SKM-1 (cell line): ENCODE results near the gene PRKCH.

Experiments used
- DNase-seq: peaks from one replicate; lab custom pipeline; 2025; ENCODE audit not compliant: unreplicated experiment; lab: John Stamatoyannopoulos, UW

PRKCH gene

GRCh38 chr14:61575551-61576150 is 254.3 kb downstream of the PRKCH start:
- no peak for DNase-seq

DNA sequence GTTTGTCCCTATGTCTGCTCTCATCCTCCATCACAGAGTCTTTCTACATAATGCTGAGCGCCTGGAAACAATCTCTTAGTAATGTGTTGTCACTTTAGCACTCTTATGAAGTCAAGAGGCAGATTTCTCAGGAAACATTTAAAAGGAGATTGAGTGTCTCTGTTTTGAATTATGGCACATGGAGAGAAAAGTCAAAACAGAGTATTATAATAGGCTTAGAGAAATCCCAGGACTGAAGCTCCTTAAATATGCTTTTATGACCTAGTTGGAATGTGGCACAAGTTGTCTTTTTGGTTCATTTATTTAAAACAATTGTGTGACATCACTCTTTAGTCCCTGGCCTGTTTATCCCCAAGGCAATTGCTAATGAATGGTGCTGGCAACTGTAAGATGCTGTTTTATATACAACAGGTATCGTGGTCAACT is 256.1 kb downstream of the PRKCH start:
- no peak for DNase-seq

- no peak for DNase-seq
Observed at GRCh38 chr14:61578745-61579144, 257.4 kb downstream of the PRKCH start.

DNA sequence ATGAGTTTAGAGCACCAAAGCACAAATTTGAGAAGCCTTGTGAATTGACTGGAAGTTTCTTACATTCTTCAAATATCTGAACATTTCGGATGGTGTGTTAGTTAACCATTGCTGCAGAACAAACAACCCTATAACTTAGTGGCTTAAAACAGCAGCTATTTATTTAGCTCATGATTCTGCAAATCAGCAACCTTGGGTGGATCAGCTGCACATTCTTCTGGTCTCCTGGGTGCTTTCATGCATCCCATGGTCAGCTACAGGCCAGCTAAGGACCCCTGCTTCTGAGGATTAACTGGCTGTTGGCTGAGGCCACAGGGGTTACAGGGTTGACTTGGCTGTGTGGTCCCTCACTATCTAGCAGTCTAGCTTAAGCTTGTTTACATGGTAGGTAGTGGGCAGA is 260.0 kb downstream of the PRKCH start:
- no peak for DNase-seq

- no peak for DNase-seq
Observed at GRCh38 chr14:61581955-61582615, 260.7 kb downstream of the PRKCH start.

DNA sequence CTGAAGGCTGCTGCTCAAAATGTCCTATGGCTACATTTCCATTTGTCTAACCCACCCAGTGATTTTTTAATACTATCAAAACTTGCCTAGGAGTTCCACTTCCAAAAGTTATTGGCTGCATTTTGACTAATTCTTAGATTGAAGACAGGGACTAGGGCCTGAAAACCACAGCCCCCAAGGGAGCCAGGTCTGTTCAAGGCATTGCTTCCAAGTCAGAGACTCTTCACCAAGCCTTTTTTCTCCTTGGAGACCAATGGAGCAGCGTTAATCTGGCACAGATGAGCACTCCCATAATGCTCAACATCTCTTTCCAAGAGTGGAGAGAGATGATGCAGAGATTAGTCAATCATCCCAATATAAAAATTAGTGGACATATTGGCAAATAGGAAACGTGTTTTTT is 261.4 kb downstream of the PRKCH start:
- no peak for DNase-seq

DNA sequence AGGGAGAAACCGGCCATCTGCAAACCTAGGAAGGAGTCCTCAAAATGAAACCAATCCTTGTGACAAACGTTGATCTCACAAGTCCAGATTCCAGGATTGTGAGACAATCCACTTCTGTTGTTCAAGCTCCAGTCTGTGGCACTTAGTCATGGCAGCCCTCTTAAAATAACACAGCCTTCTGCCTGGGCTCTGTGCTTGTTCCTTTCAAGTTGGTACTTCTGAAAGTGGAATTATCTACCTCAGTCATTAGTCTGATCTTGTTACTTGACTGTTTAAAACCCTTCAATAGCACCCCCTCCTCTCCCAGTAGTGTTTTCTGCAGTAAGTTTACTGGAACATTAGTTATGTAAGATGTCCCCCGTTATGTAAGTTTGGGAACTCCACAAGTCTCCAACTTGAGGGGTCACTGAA is 263.0 kb downstream of the PRKCH start:
- no peak for DNase-seq

DNA sequence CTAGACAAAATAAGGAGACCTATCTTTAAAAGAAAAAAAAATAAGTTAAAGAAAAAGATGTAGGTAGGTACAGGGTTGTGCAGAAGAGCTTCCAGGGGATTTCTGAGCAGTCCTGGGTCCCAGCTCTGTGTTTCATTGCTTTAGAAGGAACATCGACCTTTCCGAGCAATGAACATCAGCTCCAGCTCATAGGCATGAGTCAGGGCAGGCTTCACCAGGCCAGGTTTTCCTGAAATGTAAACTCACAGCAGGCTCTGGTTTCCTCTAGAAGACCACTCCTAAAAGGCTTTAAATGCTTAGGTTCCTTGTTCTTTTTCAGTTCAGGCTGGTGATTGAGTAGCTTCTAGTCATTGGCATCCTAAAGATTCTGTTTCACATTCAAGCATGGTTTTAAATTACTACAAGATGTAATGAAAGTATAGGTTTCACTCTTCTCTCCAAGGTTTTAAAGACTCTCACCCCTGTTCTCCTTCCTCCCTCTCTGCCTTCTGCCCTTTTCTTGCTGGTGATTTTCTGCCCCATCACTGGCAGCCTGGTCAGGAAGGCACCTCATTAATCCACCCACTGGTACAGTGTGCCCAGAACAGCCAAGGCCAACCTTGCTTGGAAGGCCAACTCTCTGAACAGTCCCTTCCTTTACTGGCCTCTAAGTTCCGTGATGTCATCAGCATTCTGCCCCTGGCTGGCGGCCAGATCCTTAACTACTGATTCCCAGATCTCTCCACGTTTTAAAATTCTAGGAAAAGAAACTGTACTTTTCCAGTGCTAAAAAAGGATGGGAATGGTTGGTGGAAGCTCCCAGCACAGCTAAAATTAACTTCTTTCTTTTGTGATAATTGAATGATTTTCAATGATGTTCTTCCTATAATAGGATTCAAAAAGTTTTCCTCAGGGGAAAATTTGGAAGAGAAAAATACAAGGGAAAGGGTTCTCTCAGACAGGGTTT is 264.5 kb downstream of the PRKCH start:
- DNase-seq: no peak

DNA sequence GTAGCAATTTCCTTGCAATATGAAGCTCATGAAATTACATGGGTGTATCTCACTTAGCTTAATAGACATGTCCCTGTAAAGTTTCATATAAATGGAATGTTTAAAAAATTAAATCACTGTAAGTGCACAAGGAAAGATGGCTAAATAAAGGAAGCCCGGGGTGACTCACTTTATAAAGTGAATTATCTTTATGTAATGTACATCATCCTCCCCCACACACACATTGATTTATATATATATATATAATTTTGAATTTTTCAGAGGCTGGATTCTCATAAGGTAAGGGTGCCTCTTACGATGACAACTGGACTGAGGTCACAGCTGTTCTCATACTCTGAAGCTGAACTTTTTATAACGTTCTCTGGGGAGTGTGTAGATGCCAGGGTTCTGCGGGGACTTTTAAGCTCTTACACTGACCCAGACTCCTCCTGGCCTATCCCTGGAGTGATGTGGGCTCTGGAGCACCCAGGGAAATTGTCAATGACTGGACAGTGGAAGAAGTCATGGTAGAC is 265.2 kb downstream of the PRKCH start:
- no peak for DNase-seq

- no peak for DNase-seq
Observed at GRCh38 chr14:61587081-61587713, 265.8 kb downstream of the PRKCH start.

GRCh38 chr14:61588419-61588901 is 267.1 kb downstream of the PRKCH start:
- no peak for DNase-seq

DNA sequence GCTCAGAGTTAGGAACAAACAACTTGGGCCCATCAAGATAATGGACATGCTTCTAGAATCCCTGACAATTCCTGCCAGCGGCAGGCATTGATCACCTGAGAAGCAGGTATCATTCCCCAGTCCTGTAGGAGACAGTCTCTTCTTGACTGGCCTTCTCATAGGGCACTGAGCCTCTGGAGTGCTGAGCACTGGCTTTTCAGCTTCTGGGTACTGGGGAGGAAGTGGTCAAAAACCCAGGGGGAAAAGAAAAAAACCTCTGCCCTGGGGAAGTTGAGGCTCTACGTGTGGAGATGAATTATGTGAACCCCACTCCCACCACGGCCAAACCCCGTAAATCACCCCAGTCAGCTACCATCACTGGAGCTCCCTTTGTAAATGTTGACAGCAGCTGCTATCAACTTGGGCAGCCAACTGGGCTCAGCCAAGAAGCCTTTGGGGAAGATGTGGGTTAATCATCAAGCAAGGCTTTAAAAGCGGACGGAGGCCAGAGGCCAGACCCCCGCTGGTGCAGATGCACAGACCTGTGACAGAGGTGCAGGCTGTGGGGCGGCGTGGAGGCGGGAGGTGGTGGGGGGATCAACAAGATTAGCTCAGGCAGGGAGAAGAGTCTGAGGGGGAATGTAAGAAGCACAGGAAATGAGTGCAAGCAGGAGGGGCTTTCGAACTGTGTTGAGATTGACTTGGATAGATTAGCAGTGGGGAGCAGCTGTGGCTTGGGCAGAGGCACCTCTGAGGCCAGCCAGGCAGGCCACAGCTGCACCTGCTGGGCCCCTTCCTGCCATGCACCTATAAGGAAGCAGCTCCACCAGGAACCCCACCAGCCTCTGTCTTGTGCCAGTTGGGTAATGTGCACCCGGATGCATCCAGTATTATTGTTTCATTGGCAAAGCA is 268.6 kb downstream of the PRKCH start:
- DNase-seq: no peak

DNA sequence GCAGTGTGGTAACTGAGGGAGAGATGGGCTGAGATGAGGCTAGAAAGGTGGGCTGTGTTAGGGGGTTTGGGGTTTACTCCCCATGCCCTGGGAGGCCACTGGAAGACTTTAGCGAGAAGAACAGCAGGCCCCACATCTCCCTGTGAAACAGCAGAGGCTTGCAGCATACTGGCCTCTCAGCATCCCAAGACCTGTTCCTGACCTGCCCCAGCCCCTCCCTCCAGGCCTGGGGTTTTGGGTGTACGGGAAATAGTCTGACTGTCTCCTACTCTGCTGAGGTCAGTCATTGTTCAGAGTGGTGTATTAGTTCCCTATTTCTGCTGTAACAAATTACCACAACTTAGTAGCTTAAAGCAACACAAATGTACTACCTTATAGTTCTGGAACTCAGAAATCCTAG is 270.5 kb downstream of the PRKCH start:
- DNase-seq: no peak

DNA sequence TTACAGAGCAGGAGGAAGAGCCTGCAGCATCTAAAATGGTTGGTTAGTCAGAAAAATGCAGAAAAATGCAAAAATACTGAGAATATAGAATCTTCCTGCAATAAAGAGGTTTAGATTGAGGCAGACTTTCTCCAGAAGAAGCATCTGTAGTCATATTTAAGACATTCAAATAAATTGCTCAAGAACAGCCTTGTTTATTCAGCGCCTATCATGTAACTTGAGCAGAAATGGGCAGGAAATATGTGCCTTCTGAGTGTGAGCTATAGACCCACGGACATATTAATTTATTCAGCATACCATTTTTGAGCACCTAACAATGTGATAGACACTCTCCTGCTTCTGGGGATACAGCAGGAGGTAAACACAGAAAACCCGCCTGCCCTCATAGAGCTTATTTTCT is 272.0 kb downstream of the PRKCH start:
- no peak for DNase-seq

- no peak for DNase-seq
Observed at GRCh38 chr14:61596990-61597389, 275.6 kb downstream of the PRKCH start.

DNA sequence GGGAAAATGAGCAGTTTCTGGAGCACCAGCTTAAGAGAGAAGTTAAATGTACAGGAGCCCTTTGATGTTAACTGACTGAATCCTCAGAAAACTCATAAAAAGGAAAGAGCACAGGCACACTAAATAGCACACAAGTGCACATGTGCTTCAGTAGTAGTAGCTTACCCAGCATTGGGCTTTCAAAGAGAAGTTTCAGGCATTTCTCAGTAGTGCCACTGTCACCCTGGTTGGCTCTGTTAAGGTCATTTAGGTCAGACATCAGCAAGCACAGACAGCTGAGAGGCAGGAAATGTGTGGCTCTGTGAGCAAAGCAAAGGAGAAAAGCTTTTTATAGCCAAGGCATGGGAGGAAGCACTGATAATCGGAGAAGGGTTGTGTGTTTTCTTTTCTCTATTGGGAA is 277.6 kb downstream of the PRKCH start:
- no peak for DNase-seq

GRCh38 chr14:61599942-61600341 is 278.6 kb downstream of the PRKCH start:
- DNase-seq: no peak
